ENCODE measurements around the gene MGAT4D. TPM values are rescaled to one million over a fixed set of nuclear protein-coding genes. Genes with fewer than 3 reads are reported as not detected.
"Not testable (repeated sequence)": the region's sequence is repeated elsewhere in the genome, so short reads cannot be mapped to it uniquely, and the experiment has no call there.

Gene MGAT4D
- total and polyA plus RNA-seq, 3 donors from 2014 or later, result 9.4 to 38.6 (median 14.8) TPM

- Histone ChIP-seq H3K4me3 (no peak overlapping the region), H3K9me3 (no peaks in the 10 kb centered on the region), H3K4me1 (no peaks in the 10 kb centered on the region), H3K36me3 (ENCODE audit: low read depth, missing control alignments) (no peaks in the 10 kb centered on the region), H3K27me3 (no peaks in the 10 kb centered on the region), H3K27ac (no peak overlapping the region)
- no peak for TF ChIP-seq POLR2A (IDR thresholded peaks at IDR 0.05)
- DNase-seq, result no peak
- intact Hi-C loops (cut with DNase I; ENCODE audit: low total_unique reads), result no loop called here
- 53 to 73% methylated on average over 3 of the region's 3 CpGs for WGBS, 2 donors
Observed at GRCh38 chr4:140448162-140448561, 49.9 kb downstream of the MGAT4D start.

- intact Hi-C loops (cut with DNase I; ENCODE audit: low total_unique reads); DNase-seq; H3K36me3 ChIP-seq (ENCODE audit: low read depth, missing control alignments); H3K4me3 ChIP-seq; H3K9me3 ChIP-seq; H3K27me3 ChIP-seq; H3K4me1 ChIP-seq; H3K27ac ChIP-seq: not testable (repeated sequence)
- WGBS, 2 donors, result 90 to 92% methylated on average over 4 of the region's 4 CpGs
Observed at GRCh38 chr4:140444347-140444746, 53.7 kb downstream of the MGAT4D start.

DNA sequence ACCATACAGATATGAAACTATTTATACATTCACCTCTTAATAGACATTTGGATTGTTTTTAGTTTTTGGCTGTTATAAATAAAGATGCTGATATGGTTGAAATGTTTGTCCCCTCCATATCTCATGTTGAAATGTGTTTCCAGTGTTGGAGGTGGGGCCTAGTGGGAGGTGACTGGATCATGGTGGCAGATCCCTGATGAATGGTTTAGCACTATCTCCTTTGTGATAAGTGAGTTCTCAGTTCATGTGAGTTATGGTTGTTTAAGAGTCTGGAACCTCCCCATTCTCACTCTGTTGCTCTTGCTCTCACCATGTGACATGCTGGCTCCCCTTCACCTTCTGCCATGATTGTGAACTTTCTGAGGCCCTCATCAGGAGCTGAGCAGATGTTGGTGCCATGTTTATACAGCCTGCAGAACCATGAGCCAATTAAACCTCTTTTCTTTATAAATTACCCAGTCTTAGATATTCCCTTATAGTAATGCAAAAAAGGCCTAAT, 58.4 kb downstream of the MGAT4D start:
- Histone ChIP-seq H3K4me3 (no peak overlapping the region), H3K27ac (no peak overlapping the region), H3K4me1 (no peaks in the 10 kb centered on the region), H3K27me3 (no peaks in the 10 kb centered on the region), H3K36me3 (ENCODE audit: low read depth, missing control alignments) (no peaks in the 10 kb centered on the region), H3K9me3 (no peaks in the 10 kb centered on the region)
- no peak for DNase-seq
- intact Hi-C loops (cut with DNase I; ENCODE audit: low total_unique reads), result no loop called here
- TF ChIP-seq POLR2A (IDR thresholded peaks at IDR 0.05), result no peak
- TF ChIP-seq, protein P1, sequence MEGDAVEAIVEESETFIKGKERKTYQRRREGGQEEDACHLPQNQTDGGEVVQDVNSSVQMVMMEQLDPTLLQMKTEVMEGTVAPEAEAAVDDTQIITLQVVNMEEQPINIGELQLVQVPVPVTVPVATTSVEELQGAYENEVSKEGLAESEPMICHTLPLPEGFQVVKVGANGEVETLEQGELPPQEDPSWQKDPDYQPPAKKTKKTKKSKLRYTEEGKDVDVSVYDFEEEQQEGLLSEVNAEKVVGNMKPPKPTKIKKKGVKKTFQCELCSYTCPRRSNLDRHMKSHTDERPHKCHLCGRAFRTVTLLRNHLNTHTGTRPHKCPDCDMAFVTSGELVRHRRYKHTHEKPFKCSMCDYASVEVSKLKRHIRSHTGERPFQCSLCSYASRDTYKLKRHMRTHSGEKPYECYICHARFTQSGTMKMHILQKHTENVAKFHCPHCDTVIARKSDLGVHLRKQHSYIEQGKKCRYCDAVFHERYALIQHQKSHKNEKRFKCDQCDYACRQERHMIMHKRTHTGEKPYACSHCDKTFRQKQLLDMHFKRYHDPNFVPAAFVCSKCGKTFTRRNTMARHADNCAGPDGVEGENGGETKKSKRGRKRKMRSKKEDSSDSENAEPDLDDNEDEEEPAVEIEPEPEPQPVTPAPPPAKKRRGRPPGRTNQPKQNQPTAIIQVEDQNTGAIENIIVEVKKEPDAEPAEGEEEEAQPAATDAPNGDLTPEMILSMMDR (IDR thresholded peaks at IDR 0.05), result no peak

- Histone ChIP-seq H3K9me3 (no peaks in the 10 kb centered on the region), H3K4me1 (no peaks in the 10 kb centered on the region), H3K27ac (no peak overlapping the region), H3K27me3 (no peaks in the 10 kb centered on the region), H3K4me3 (peak overlapping the region; percentile 60 to 66), H3K36me3 (ENCODE audit: low read depth, missing control alignments) (no peaks in the 10 kb centered on the region)
- DNase-seq, result no peak
- TF ChIP-seq, protein P1 (IDR thresholded peaks at IDR 0.05), result no peak
- TF ChIP-seq POLR2A (IDR thresholded peaks at IDR 0.05), result no peak
- WGBS, 2 donors, result 36 to 47% methylated on average over 7 of the region's 7 CpGs
- intact Hi-C loops (cut with DNase I; ENCODE audit: low total_unique reads), result no loop called here
Observed at GRCh38 chr4:140427919-140428471, 70.1 kb downstream of the MGAT4D start.

- no peak within 1 kb of the TSS for H3K27ac ChIP-seq
- H3K4me1 ChIP-seq, result no peaks in the 10 kb centered on the region
- H3K9me3 ChIP-seq, result no peaks in the 10 kb centered on the region
- no peak for TF ChIP-seq POLR2A (IDR thresholded peaks at IDR 0.05)
- TF ChIP-seq, protein P1 (IDR thresholded peaks at IDR 0.05), result peak in 2 of 3 experiments; percentile 11 to 12
- intact Hi-C loops (cut with DNase I; ENCODE audit: low total_unique reads), result no loop called here
- H3K27me3 ChIP-seq, result no peaks in the 10 kb centered on the region
- H3K4me3 ChIP-seq, result peak within 1 kb of the TSS; percentile 60 to 66
- 1 to 2% methylated on average over 20 to 49 of the region's 73 CpGs for WGBS, 2 donors
- no peaks in the 10 kb centered on the region for H3K36me3 ChIP-seq (ENCODE audit: low read depth, missing control alignments)
- DNase-seq, result peak; percentile 79
Observed at GRCh38 chr4:140427106-140427918, 70.8 kb downstream of the MGAT4D start, which contains the start of gene CLGN. Gene CLGN (minus strand): TSS chr4:140427648. CDS start chr4:140413078, 14,570 bp downstream.

Measured in testis (tissue), 3 donors.